Fibroblast of the aortic adventitia (primary cell): ENCODE data around the gene THADA. TPM values are rescaled to one million over a fixed set of nuclear protein-coding genes. Genes with fewer than 3 reads are reported as not detected.

ENCODE experiments used
- DNase-seq: peaks from one replicate; pipeline ENCODE4 v3.0.0-alpha.2; 2010; ENCODE audit warnings: low read depth
- H3K4me3 ChIP-seq: 2 replicates; pipeline ENCODE4 v1.5.1; 2011; ENCODE audit warnings: low read depth, mild to moderate bottlenecking, control low read depth, low read length, moderate library complexity
- CTCF ChIP-seq: IDR thresholded peaks from 2 replicates; pipeline ENCODE4 v1.5.1; 2011; ENCODE audit warnings: mild to moderate bottlenecking, low read length, control low read depth, inconsistent platforms; ENCODE audit not compliant: insufficient read depth
- total RNA-seq: library from RNA; depleted of rRNA; stranded (reverse); fragments of >200 nt; gene quantifications from 2 replicates; pipeline ENCODE4 v1.2.3, GENCODE V29; 2012; ENCODE audit warnings: low replicate concordance

Gene THADA
- total RNA-seq, 1 donor = 34.6 TPM

- no peak for DNase-seq
- no peak overlapping the region for H3K4me3 ChIP-seq
- no peak for TF ChIP-seq CTCF
These were observed 156.8 kb downstream of the THADA start for GRCh38 chr2:43438858-43439655.

GRCh38 chr2:43438342-43438741 is 157.5 kb downstream of the THADA start:
- no peak overlapping the region for H3K4me3 ChIP-seq
- no peak for DNase-seq
- TF ChIP-seq CTCF = no peak

- DNase-seq = no peak
- H3K4me3 ChIP-seq = no peak overlapping the region
- no peak for TF ChIP-seq CTCF
These were observed 158.5 kb downstream of the THADA start for GRCh38 chr2:43437363-43437762.

DNA sequence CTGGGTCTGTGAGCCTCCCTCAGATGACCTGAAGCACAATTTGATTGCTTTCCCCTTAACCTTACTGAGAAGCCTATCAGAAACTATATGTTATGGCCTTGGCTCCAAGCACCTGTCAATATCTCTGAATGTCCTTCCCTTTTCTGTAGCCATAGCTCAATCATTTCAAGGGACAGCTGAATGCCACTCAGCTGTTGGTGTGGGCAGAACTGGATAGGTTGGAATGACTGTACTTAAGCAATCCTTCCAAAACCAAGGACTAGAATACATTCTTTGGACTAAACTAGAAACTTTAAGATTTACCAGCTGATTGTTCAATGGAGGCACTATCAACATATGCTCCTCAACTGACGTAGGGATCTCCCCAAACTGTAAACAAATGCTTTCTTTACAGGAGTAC is 159.4 kb downstream of the THADA start:
- no peak for TF ChIP-seq CTCF
- H3K4me3 ChIP-seq = no peak overlapping the region
- no peak for DNase-seq

GRCh38 chr2:43435746-43436145 is 160.1 kb downstream of the THADA start:
- no peak for DNase-seq
- H3K4me3 ChIP-seq = no peak overlapping the region
- no peak for TF ChIP-seq CTCF

- TF ChIP-seq CTCF = no peak
- no peak overlapping the region for H3K4me3 ChIP-seq
- DNase-seq = peak; percentile 37
These were observed 165.3 kb downstream of the THADA start for GRCh38 chr2:43430489-43430888.

DNA sequence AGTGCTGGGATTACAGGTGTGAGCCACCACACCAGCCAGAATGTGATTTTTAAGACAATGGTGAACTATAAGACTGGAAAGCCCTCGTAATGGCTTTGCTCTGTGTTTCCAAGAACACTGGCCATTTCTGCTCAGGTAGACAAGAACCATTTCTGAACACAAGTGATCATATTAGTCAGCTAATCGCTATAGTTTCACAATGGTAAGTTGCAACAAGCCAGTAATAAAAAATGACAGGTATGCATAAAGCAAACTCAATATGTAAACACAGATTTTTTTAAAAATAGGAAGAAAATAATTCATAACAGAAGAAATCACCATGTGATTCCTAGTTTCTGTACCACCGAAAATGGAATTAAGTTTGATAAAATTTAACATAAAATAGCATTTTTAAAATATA is 166.5 kb downstream of the THADA start:
- TF ChIP-seq CTCF = no peak
- no peak for DNase-seq
- no peak overlapping the region for H3K4me3 ChIP-seq
